IMR-90 (cell line): ENCODE measurements around the gene TCERG1L. TPM values are rescaled to one million over a fixed set of nuclear protein-coding genes. Genes with fewer than 3 reads are reported as not detected.

Experiments used
- ATAC-seq: fragments of 200-7000 bp; cut with Tn5 transposase; 2 replicates; pipeline ENCODE4 v1.9.1; 2020; ENCODE audit warnings: low read depth, mild to moderate bottlenecking, moderate library complexity
- BruUV-seq: library from RNA; stranded (reverse); fragments of 400-500 nt; replicated peaks from 2 replicates; lab custom pipeline; 2021; lab: Mats Ljungman, UMichigan
- CTCF ChIA-PET: fragments of 300-600 bp; formaldehyde crosslinking; extraction: SDS; loops from one replicate; lab custom pipeline; 2021; ENCODE audit warnings: antibody characterized with exemption; lab: Yijun Ruan, JAX
- POLR2A ChIA-PET: fragments of 300-600 bp; sonication (Branson Sonifier 250); formaldehyde crosslinking; loops from one replicate; lab custom pipeline; 2022; ENCODE audit warnings: antibody characterized with exemption; ENCODE audit not compliant: unreplicated experiment; lab: Charles Lee
- DNase-seq: peaks from one replicate; pipeline ENCODE4 v3.0.0; 2013
- H2AFZ ChIP-seq: replicated peaks from 2 replicates; pipeline ENCODE3; 2013; ENCODE audit warnings: low read length, mild to moderate bottlenecking; ENCODE audit not compliant: poor library complexity
- H2AK5ac ChIP-seq: 2 replicates; pipeline ENCODE4 v1.6.1; 2013; ENCODE audit warnings: low read depth, low read length, inconsistent platforms
- H2AK9ac ChIP-seq: replicated peaks from 2 replicates; pipeline ENCODE3; 2013; ENCODE audit warnings: mild to moderate bottlenecking, low read depth, low read length, moderate library complexity; ENCODE audit not compliant: poor library complexity
- H2BK120ac ChIP-seq: 2 replicates; pipeline ENCODE4 v1.6.1; 2013; ENCODE audit warnings: low read depth, low read length, inconsistent platforms
- H2BK15ac ChIP-seq: 3 replicates; pipeline ENCODE4 v1.6.1; 2013; ENCODE audit warnings: low read depth, low read length, inconsistent platforms
- H2BK20ac ChIP-seq: 2 replicates; pipeline ENCODE4 v1.6.1; 2013; ENCODE audit warnings: low read depth, mild to moderate bottlenecking, inconsistent platforms, low read length, moderate library complexity
- H2BK5ac ChIP-seq: 2 replicates; pipeline ENCODE4 v1.6.1; 2013; ENCODE audit warnings: mild to moderate bottlenecking, low read depth, low read length, inconsistent platforms; ENCODE audit not compliant: poor library complexity, severe bottlenecking
- H3K14ac ChIP-seq: replicated peaks from 2 replicates; pipeline ENCODE4 v1.6.1; 2013; ENCODE audit warnings: low read depth, low read length, inconsistent platforms
- H3K18ac ChIP-seq: 2 replicates; pipeline ENCODE4 v1.6.1; 2013; ENCODE audit warnings: low read depth, low read length, control low read depth
- H3K23ac ChIP-seq: 2 replicates; pipeline ENCODE4 v1.6.1; 2013; ENCODE audit warnings: low read depth, low read length, inconsistent platforms
- H3K27ac ChIP-seq: 2 replicates; pipeline ENCODE4 v1.5.1; 2013; ENCODE audit warnings: mild to moderate bottlenecking, control low read depth, low read length; ENCODE audit not compliant: insufficient read depth
- H3K27me3 ChIP-seq: 2 replicates; pipeline ENCODE4 v1.6.1; 2013; ENCODE audit warnings: low read length; ENCODE audit not compliant: control insufficient read depth, insufficient read depth
- H3K36me3 ChIP-seq: 2 replicates; pipeline ENCODE4 v1.6.1; 2013; ENCODE audit warnings: low read length, mixed read lengths; ENCODE audit not compliant: control insufficient read depth, insufficient read depth
- H3K4ac ChIP-seq: 2 replicates; pipeline ENCODE4 v1.6.1; 2013; ENCODE audit warnings: low read depth, low read length, inconsistent platforms
- H3K4me1 ChIP-seq: 2 replicates; pipeline ENCODE4 v1.6.1; 2013; ENCODE audit warnings: low read length, mixed read lengths; ENCODE audit not compliant: control insufficient read depth, insufficient read depth
- H3K4me2 ChIP-seq: 2 replicates; pipeline ENCODE4 v1.6.1; 2013; ENCODE audit warnings: low read depth, mild to moderate bottlenecking, control low read depth, low read length, moderate library complexity
- H3K4me3 ChIP-seq: 2 replicates; pipeline ENCODE4 v1.5.1; 2013; ENCODE audit warnings: low read depth, mild to moderate bottlenecking, control low read depth, low read length, moderate library complexity; ENCODE audit not compliant: insufficient read depth
- H3K56ac ChIP-seq: 2 replicates; pipeline ENCODE4 v1.6.1; 2013; ENCODE audit warnings: low read length, inconsistent platforms; ENCODE audit not compliant: insufficient read depth; ENCODE audit errors: extremely low read depth
- H3K79me1 ChIP-seq, 2 experiments: 2 replicates each; pipeline ENCODE4 v1.6.1; 2013; ENCODE audit warnings: low read length in 2 of 2, inconsistent platforms in 1 of 2, low read depth in 1 of 2
- H3K9ac ChIP-seq: 2 replicates; pipeline ENCODE4 v1.6.1; 2013; ENCODE audit warnings: low read depth, low read length, control low read depth
- H3K9me1 ChIP-seq: 2 replicates; pipeline ENCODE4 v1.6.1; 2013; ENCODE audit warnings: low read length, inconsistent platforms; ENCODE audit not compliant: insufficient read depth
- H3K9me3 ChIP-seq: 2 replicates; pipeline ENCODE4 v1.6.1; 2013; ENCODE audit warnings: low read length; ENCODE audit not compliant: control insufficient read depth, insufficient read depth
- H4K20me1 ChIP-seq: 2 replicates; pipeline ENCODE4 v1.6.1; 2013; ENCODE audit warnings: low read length, inconsistent platforms; ENCODE audit not compliant: insufficient read depth
- H4K5ac ChIP-seq: 2 replicates; pipeline ENCODE4 v1.6.1; 2013; ENCODE audit warnings: mild to moderate bottlenecking, low read depth, low read length, control low read depth
- H4K8ac ChIP-seq, 2 experiments: 2 replicates each; pipeline ENCODE4 v1.6.1; 2013; ENCODE audit warnings: low read depth in 2 of 2, low read length in 2 of 2, control low read depth in 1 of 2, inconsistent platforms in 1 of 2
- H4K91ac ChIP-seq: 2 replicates; pipeline ENCODE4 v1.6.1; 2013; ENCODE audit warnings: low read depth, low read length, inconsistent platforms; ENCODE audit not compliant: insufficient read depth
- MAFK ChIP-seq: IDR thresholded peaks from 2 replicates; pipeline ENCODE4 v1.6.1; 2012; ENCODE audit warnings: low read depth, low read length, improper control_type of control experiment
- NFE2L2 ChIP-seq: fragments of 150-350 bp; IDR thresholded peaks from 2 replicates; pipeline ENCODE4 v1.6.1; 2016; ENCODE audit warnings: low read depth, mild to moderate bottlenecking, low read length
- WGBS, 2 experiments: methylation state at CpG; one replicate each; pipeline versions ENCODE4 v1.1.5 to v1.1.7; 2013; ENCODE audit warnings: missing lambda C conversion rate in 2 of 2; ENCODE audit not compliant: insufficient read length in 1 of 2; ENCODE audit errors: extremely low coverage in 2 of 2; 5-methylcytosine and 5-hydroxymethylcytosine counted together
- dilution Hi-C: fragments of 300-500 bp; cut with HindIII; formaldehyde crosslinking; loops from one replicate; pipeline ENCODE4 v1.14.3; 2018; ENCODE audit warnings: low sequenced_read_pairs; ENCODE audit not compliant: unreplicated experiment
- in situ Hi-C: fragments of 300-500 bp; cut with MboI; formaldehyde crosslinking; loops from 3 replicates; pipeline ENCODE4 v1.14.3; 2019; ENCODE audit warnings: low sequenced_read_pairs, inconsistent platforms, mixed read lengths
- intact Hi-C: fragments of 100-400 bp; cut with micrococcal nuclease; formaldehyde crosslinking; loops from 2 replicates; pipeline ENCODE4 v1.10.0; 2022
- polyA plus RNA-seq, 3 experiments: library from polyadenylated mRNA; depleted of rRNA; stranded (reverse); fragments of >200 nt; gene quantifications; 2 replicates each; pipeline ENCODE4 v1.2.3, GENCODE V29; 2012; ENCODE audit warnings: low replicate concordance in 1 of 3
- total RNA-seq: library from RNA; depleted of rRNA; stranded (reverse); fragments of >200 nt; gene quantifications from 2 replicates; pipeline ENCODE4 v1.2.3, GENCODE V29; 2012

TCERG1L gene
- total and polyA plus RNA-seq, 2 of the 4 experiments (the other 2 are of a cell fraction): not detected

DNA sequence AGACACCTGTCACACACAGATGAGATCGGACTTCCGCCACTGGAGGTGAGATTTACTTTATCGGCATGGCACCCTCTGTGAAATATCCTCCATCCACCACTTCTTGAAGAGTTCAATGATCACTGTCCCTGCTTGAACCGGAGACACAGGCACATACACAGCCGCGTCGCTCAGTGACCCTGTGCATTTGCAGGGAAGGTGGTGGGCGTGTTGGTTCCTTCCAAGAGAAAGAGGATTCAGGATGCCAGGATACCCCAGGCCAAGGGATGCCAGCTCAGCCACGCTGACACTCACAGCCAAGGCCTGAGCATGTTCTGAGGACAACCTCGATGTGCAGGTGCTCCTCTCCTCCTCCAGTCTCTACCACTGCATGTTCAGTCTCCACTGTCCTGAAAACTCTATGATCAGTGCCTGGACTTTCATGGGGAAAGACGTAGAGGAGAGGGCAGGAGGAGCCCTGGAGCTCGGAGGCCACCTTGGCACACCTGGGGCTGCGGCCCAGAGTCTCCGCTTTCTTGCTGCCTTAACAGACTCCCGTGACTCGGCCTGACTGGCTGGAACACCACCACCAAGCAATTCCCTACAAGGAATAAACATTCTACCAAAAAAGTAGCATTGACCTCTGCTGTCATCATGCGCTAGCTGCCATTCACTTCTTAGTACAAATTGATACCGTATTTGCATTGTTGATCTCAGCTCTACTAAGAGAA is 115.2 kb downstream of the TCERG1L start:
- H3K14ac ChIP-seq: no peak overlapping the region
- H3K9me1 ChIP-seq: no peaks in the 10 kb centered on the region
- H2BK20ac ChIP-seq: no peak overlapping the region
- H3K4me3 ChIP-seq: no peak overlapping the region
- no peak overlapping the region for H2AK5ac ChIP-seq
- H2BK120ac ChIP-seq: no peak overlapping the region
- no peak overlapping the region for H3K18ac ChIP-seq
- no peaks in the 10 kb centered on the region for H3K27me3 ChIP-seq
- ChIA-PET CTCF (no interaction called here), POLR2A (no interaction called here)
- H3K27ac ChIP-seq: no peak overlapping the region
- H3K79me1 ChIP-seq: no peaks in the 10 kb centered on the region
- no peaks in the 10 kb centered on the region for H3K4me1 ChIP-seq
- TF ChIP-seq MAFK (no peak), NFE2L2 (no peak)
- no peak overlapping the region for H3K23ac ChIP-seq
- no peaks in the 10 kb centered on the region for H3K36me3 ChIP-seq
- DNase-seq (no peak), ATAC-seq (no peak)
- no TSS peak for BruUV-seq
- in situ Hi-C loops: no loop called here
- H4K5ac ChIP-seq: no peak overlapping the region
- H2AFZ ChIP-seq: no peak overlapping the region
- dilution Hi-C loops: no loop called here
- intact Hi-C loops: no loop called here
- H4K8ac ChIP-seq: no peak overlapping the region
- no peaks in the 10 kb centered on the region for H4K20me1 ChIP-seq
- H3K4me2 ChIP-seq: no peak overlapping the region
- no peak overlapping the region for H4K91ac ChIP-seq
- H3K9ac ChIP-seq: no peak overlapping the region
- H2BK15ac ChIP-seq: no peak overlapping the region
- no peak overlapping the region for H3K56ac ChIP-seq
- H3K9me3 ChIP-seq: peaks cover 44% of the 10 kb centered on the region
- no peak overlapping the region for H2BK5ac ChIP-seq
- no peak overlapping the region for H3K4ac ChIP-seq
- no peak overlapping the region for H2AK9ac ChIP-seq
- 55% methylated on average over 2 of the region's 18 CpGs; no CpG with 5 or more reads in 1 of the 2 experiments for WGBS, 2 experiments
